GM21619 (cell line): ENCODE data around the gene CDC42BPG.
"Not testable (repeated sequence)": the region's sequence is repeated elsewhere in the genome, so short reads cannot be mapped to it uniquely, and the experiment has no call there.

ENCODE experiments used
- ATAC-seq: cut with Tn5 transposase; IDR thresholded peaks from one replicate; pipeline ENCODE4 v1.9.1; 2021; ENCODE audit not compliant: unreplicated experiment

Gene CDC42BPG

GRCh38 chr11:64837887-64838351 lies 6.5 kb downstream of the CDC42BPG start:
- no peak for ATAC-seq

GRCh38 chr11:64836448-64837072 lies 7.9 kb downstream of the CDC42BPG start:
- no peak for ATAC-seq

GRCh38 chr11:64835616-64836447 lies 8.6 kb downstream of the CDC42BPG start:
- ATAC-seq = no peak

- no peak for ATAC-seq
Measured at GRCh38 chr11:64834723-64835615, 9.5 kb downstream of the CDC42BPG start.

GRCh38 chr11:64834031-64834722 lies 10.3 kb downstream of the CDC42BPG start:
- no peak for ATAC-seq

GRCh38 chr11:64833509-64833908 lies 10.9 kb downstream of the CDC42BPG start:
- no peak for ATAC-seq

GRCh38 chr11:64833198-64833502 lies 11.3 kb downstream of the CDC42BPG start:
- no peak for ATAC-seq

GRCh38 chr11:64832467-64833197 lies 11.8 kb downstream of the CDC42BPG start:
- ATAC-seq = no peak

- no peak for ATAC-seq
Measured at GRCh38 chr11:64831411-64831891, 13.0 kb downstream of the CDC42BPG start.

- no peak for ATAC-seq
Measured at GRCh38 chr11:64829536-64830251, 14.8 kb downstream of the CDC42BPG start.

- ATAC-seq = no peak
Measured at GRCh38 chr11:64827451-64827839, 17.0 kb downstream of the CDC42BPG start.

- no peak for ATAC-seq
Measured at GRCh38 chr11:64826578-64827450, 17.6 kb downstream of the CDC42BPG start.

- ATAC-seq = no peak
Measured at GRCh38 chr11:64826062-64826461, 18.4 kb downstream of the CDC42BPG start.

GRCh38 chr11:64823568-64824119 lies 20.8 kb downstream of the CDC42BPG start:
- ATAC-seq = no peak

- no peak for ATAC-seq
Measured at GRCh38 chr11:64817476-64817875, 27.0 kb downstream of the CDC42BPG start.

GRCh38 chr11:64815433-64815832 lies 29.0 kb downstream of the CDC42BPG start:
- not testable (repeated sequence) for ATAC-seq

GRCh38 chr11:64814712-64815187 lies 29.7 kb downstream of the CDC42BPG start:
- peak; percentile 52 for ATAC-seq

GRCh38 chr11:64813826-64814225 lies 30.6 kb downstream of the CDC42BPG start:
- no peak for ATAC-seq
